NK-92 (cell line): ENCODE results near the gene C2orf78.
A peak's percentile ranks its signal among the peaks of the same experiment; 100 is the strongest.
"Not testable (repeated sequence)": the region's sequence is repeated elsewhere in the genome, so short reads cannot be mapped to it uniquely, and the experiment has no call there.

Experiments used
- DNase-seq: peaks from one replicate; lab custom pipeline; 2025; ENCODE audit not compliant: unreplicated experiment; lab: John Stamatoyannopoulos, UW

Gene C2orf78

DNA sequence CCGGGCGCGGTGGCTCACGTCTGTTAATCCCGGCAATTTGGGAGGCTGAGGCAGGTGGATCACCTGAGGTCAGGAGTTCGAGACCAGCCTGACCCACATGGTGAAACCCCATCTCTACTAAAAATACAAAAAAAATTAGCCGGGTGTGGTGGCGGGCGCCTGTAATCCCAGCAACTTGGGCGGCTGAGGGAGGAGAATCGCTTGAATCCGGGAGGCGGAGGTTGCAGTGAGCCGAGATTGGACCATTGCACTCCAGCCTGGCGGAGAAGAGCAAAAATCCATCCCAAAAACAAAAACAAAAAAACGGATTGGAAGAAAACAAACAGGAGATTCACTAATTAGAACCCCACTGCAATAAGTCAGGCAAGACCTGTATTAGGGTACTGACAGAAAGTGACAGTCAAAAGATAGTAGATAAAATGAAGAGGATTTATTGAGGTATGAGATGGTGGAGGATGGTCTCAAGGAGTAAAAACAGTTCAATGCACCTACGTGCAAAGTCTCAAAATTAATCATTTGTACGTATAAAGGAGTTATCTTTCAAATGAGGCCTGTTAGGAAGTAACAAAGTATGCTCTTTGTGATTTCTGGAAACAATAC, 5.0 kb upstream of the C2orf78 start:
- not testable (repeated sequence) for DNase-seq

DNA sequence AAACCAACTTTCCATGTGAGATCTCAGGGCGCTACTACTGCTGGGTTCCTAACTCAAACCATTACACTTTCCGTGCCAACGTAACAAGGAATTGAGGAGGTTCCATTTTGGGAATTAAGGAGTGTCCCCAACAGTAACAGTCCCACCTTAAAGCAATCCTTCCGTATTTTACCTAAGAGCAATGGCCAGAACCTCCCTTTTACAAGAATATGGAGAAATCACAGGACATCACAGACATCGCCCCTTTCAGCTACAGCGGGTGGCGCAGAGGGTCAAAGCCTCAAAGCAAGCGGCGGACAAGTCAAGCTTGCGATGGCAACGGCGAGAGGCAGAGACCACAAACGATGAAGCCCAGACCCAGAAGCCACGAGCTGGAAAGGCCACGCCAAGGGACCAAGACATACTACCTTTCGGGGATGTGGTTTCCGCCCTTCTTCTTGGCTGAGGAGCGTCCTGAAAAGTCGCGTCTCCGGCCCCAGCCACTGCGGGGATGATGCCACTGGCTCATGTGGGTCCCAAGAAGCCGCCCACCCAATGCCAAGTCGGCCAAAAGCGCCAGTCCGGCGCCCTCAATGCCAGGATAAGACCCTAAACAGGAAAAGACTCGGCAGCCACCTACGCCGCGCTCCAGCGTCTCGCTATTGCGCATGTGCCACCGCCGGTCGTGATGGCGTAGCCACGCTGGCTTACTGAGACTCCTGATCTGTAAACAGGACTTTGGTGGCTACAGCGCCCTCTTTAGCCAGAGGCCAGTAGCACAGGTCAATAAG, 4.3 kb upstream of the C2orf78 start, which contains the start of gene DUSP11:
Gene DUSP11, minus strand, starts transcription at position 637 of the 770 bp plus-strand sequence. Its CDS starts 129 bp downstream, at position 508.
- peak; percentile 74 for DNase-seq

DNA sequence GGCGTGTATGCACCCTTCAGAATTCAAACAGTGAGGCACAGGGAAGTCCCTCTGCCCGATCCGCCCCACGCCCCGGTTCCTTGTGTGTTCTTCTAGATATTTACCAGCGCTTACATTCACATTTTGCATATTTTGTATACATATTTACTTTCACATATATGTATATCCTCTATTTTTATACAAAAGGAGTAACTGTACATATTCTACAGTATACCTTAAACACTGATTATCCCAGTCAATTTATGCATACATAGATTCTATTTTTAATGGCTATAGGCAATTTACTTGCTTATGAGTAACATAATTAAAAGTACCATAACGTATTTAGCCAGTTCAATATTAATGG, 3.8 kb upstream of the C2orf78 start:
- no peak for DNase-seq

DNA sequence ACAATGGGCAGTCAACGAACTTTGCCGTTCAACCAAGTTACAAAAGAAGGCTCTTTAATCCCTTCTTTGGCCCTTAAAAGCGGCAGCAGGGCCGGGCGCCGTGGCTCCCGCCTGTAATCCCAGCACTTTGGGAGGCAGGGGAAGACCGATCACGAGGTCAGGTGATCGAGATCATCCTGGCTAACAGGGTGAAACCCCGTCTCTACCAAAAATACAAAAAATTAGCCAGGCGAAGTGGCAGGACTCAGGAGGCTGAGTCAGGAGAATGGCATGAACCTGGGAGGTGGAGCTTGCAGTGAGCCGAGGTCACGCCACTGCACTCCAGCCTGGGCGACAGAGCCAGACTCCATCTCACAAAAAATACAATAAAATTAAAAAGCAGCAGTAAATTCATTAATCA, 581 bp upstream of the C2orf78 start:
- DNase-seq: not testable (repeated sequence)

DNA sequence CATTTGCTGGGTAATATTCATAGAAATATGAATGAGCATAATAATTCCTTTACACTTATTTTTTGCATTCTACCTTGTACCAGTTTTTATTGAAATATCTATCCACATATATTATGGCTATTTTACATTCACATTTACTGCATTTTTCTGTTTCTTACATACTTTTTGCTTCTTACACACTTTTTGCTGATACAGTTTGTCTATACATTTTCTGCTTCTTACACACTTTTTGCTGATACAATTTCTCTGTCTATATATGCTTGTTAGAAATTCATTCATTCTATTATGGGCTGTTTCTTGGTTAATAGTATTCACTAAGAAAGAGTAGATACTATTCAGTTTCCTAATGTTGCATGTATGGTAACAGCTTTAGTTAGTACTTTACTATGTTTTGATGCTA, 27.9 kb downstream of the C2orf78 start:
- no peak for DNase-seq

DNA sequence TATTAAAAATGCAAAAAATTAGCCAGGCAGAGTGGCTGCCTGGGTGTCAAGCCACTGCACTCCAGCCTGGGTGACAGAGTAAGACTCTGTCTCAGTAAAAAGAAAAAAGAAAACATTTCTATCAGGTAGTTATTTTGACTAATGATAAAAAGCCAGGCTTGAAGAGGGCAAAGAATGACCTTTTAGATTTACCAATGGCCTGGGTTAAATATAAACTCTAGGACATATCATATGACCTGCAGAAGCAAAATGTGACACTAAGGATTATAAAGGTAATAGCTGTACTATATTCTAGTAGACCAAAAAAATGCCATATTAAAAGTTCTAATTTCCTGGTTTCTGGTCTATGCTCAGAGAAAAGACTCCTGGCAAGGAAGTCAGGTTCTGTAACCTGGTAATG, 28.7 kb downstream of the C2orf78 start:
- DNase-seq: no peak

DNA sequence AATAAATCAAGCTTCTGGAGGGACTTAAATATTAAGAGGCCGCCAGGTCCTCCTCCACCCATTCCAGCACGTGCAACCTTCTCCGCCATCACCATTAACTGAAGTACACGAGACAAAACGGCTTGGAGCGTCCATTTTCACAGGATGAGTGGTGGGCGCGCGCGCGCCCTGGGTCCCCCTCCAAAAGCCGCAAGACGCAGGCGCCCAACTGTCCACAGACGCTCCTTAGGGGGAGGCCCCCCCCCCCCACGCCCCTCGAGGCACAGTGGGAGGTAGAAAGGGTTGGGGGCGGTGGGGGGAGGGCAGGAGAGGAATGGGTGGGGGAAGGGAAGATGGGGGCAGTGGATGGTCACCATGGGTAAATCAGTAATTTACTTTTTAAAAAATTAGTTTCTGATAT, 34.3 kb downstream of the C2orf78 start:
- no peak for DNase-seq

DNA sequence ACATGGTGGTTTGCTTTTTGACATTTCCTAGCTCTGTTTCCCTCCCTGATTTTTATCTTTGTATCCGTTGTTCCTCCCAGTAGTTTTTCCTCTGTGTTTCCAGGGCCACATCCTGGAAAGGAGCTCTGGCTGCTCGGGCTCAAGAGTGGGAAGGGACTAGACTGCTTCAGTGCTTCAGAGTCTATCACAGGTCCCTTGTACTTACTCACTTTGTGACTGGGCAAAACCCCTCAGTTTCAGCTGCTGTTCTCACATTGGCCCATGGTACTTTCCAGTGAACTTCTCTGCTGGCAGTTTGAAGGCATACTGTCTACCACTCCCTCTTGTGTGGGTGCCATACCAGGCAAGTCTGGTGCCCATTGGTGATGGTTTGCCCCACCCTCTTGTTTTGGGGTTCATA, 37.2 kb downstream of the C2orf78 start:
- DNase-seq: no peak

DNA sequence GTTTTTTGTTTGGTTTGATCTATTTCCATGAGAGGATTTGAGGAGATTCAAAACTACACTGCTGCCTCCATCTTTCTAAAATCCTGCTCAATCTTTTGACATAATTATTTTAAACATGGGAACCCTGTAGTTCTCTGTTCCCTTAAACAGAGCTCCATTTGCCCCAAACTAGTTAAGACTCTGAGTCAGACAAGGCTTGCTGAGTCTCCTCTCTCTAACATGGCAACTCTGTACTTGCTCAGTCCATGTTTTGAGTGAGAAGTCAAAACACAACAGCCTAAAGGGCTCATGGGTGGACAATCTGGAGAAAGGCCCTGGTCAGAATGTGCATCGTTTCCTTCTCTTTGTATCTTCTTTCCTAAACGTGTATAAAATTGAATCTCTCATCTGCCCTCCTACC, 37.7 kb downstream of the C2orf78 start:
- no peak for DNase-seq

DNA sequence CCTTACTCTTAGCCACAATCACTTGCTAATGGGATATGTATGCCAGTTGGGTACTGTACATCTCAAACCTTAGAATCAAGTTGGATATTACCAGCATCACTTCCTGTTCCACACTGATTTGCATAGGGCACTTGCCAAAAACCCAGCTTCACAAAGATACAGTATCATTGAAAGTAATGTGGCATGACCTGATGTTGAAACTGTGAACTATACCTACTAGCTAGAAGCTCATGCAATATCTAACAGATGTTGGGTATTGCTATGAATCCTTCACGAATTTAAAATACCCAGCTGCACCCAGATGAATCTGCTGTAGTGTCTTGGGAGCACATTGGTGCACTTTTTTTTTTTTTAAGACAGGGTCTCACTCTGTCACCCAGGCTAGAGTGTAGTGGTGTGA, 38.3 kb downstream of the C2orf78 start:
- no peak for DNase-seq

DNA sequence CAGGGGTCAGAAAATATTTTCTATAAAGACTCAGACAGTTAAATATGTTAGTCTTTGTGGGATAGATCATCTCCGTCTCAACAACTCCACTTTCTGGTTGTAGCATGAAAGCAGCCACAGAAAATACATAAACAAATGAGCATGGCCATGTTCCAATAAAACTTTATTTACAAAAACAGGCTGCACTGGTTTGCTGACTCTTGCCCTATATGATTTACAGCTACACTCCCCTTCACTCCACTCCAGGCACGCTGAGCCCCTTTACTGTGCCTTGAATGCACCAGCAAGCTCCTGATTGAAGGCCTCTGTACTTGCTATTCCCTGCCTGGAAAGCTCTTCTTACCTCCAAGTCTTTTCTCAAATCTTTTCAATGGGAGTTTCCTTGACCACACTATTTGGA, 39.0 kb downstream of the C2orf78 start:
- DNase-seq: no peak

DNA sequence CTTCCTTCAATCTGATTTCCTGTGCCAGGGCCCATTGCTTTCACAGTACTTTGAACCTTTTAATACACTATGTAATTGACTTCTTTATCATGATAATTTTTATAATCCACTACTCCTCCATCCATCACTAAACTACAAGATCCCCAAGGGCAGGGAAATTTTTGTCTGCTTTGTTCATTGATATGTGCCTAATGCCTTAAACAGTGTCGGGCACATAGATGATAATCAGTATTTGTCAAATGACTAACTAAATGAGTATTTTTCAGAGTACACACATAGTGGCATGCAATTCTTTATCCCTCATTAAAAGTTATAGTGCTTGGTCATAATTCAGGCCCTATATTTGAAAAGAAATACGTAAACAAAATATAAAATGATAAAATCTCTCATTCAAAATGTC, 39.4 kb downstream of the C2orf78 start:
- DNase-seq: no peak

DNA sequence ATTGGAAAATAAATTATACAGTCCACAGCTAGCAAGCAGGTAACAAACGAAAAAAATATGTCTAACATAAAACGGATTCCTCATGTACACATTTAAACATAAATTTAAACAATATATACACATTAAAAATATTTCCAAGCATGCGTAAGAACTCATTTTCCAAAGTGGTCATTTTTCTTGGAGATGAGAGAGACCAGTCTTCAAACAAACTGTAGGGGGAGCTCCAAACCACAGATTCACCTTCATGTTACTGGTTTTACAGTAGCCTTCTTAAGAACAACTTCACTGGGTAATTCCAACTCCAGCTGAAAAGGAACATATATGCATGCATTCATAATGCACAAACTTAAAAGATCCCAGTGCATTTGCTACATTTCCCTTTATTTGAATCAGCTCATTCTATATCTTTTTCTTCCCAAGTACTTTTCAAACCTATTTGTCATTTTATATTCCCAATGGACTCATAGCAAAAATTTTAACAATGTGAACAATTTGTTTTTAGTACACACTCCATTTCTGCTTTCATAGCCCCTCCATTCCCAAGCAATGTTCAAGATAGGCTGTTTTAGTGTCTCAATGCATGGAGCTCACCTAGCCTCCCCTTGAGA, 40.0 kb downstream of the C2orf78 start:
- DNase-seq: no peak

DNA sequence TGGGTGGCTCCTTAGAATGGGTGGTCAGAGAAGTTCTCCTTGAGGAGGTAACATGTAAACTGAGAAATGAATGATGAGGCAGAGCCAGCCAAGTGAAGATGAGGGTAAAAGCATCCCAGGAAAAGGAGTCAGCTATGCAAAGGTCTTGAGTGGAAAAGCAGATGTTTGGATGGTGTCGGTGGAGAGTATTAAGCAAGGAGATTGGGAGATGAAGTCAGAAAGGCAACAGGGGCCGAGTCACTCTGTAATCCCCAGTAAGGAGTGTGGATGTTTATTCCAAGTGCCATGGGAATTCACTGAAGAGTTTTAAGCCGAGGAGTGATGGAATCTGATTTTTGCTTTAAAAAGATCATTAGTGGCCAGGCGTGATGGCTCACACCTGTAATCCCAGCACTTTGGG, 41.4 kb downstream of the C2orf78 start:
- no peak for DNase-seq

DNA sequence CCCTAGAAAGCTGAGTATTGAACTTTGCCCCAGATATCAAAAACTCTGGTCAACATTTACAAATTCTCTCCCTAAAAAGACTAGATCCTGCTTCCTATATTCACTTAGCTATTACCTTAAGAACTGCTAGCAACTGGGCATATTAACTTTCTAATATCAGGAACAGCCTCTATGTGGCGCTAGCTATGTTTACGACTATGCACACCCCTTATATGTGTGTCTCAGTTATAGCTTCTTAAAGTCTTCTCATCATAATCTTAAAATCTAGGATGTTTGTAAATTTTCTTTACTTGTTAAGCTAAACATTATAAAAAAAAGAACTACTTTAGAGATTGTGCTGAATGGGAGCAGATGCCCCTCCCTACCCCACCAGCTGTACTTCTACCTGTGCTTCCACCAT, 43.0 kb downstream of the C2orf78 start:
- DNase-seq: no peak

DNA sequence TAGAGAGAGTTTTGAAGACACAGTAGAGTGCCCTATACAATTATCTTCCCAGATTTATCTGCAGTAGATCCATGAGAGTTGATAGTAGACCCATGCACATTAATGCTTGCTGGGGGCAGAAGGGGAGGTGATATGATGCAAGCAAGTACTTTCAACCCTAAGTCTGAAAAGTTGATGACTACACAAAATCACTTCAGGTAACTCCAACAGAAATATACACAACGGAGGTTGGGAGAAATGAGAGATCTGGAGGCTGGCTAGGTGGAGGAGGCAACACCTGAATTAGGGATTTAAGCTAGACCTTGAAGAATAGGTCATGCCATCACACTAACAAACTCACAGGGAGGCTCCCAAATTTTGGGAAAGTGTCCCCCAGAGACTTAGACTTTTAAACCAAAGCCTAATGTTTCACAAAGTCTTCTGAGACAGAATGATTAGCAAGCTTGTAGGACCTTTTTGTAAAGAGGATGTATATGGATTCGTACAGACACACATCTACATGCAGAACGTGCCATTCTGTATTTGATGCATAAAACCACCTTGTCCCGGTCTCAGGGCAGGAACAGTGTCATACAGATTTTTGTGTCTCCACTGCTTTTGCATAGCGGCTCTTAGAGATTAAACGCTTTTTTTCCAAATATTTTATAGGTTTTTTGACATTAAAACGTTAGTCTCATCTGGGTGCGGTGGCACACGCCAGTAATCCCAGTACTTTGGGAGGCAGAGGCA, 43.8 kb downstream of the C2orf78 start:
- no peak for DNase-seq

DNA sequence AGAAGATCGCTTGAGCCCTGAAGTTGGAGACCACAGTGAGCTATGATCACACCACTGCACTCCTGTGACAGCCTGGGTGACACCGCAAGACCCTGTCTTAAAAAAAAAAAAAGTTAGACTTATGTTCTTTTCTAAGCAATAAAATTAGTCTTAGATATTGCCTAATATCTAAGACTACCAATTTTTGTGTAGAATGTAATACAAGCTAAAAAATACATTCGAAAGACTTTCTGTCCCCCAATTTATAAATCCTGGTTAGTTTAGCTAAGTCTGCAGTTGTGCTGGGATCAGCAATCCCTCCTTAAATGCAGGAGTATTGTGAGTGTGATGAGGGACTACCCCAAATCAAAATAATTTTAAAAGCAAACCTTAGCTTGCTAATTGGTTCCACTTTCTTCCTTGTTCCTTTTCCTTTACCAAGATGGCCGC, 44.4 kb downstream of the C2orf78 start:
- DNase-seq: no peak

DNA sequence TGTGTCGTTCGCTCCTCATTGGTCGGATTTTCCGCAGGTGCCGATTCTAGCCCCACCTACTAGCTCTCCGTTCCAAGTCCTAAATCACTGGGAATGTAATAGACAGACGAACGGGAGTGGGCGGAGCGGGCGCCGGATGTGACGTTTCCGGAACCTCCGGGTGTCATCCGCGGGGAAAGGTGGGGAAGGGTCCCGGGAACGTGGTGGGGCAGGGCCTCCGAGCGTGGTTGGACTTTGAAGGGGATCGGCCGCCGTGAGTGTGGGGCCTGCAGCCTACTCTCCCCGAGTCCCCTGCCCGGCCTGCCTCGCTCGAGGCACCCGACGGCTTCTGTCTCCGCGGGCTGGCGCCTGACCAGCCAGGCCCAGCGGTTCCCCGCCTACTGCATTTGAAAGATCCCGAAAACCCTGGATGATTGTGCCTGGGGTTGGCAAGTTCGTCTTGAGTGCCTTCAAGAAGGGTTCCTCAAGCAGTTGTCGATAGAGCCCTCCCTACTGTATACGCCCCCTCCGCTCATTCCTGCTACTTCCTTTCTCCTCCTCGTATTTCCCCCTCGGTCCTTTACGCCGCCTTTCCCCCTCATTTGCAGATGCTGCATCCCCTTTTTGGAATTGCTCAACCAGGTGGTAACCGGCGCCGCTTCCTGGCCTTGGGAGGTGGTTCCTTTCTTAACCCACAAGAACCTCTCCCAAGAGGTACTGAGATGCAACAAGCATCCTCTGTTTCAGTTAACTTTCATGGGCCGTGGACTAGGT, 45.0 kb downstream of the C2orf78 start, which contains the start of gene STAMBP:
Gene STAMBP, plus strand, starts transcription at position 144 of the 753 bp plus-strand sequence. CDS start 1,896 bp downstream, outside the sequence.
- DNase-seq: peak; percentile 37

DNA sequence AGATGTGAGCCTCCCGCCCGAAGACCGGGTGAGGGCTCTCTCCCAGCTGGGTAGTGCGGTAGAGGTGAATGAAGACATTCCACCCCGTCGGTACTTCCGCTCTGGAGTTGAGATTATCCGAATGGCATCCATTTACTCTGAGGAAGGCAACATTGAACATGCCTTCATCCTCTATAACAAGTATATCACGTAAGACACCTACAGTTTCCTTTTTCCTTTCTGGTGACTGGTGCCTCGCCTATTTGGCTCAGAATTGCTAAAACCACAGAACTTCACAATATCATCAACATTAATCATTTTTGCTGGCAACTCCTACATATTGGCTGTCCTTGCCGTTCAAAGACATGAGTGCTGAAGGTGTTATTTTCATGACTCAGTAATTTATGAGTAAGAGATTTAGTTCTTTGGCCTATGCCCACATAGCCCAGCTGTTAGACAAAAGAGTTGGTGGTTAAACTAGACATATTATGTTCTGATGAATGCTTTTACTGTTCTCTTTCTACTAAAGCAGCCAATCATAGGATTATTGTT, 47.0 kb downstream of the C2orf78 start:
- DNase-seq: no peak

DNA sequence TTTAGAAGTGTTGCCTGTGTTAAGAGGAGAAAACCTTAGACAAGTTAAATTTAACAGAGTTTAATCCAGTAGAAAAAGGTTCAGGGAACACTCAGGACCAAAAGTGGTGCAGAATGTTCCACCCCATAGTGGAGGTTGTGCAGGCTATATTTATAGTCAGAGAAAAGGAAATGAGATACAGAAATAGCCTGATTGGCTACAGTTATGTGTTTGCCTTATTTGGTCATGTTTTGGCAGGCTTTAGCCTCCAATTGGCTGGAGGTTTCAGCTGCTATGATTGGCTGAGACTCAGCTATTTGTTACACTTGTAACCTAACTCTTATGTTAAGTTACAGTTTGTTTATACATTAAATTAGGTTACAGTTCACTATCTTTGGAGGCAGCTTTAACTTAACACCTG, 48.9 kb downstream of the C2orf78 start:
- DNase-seq: no peak
